Large intestine (tissue), 3 donors: ENCODE data around the gene ATP5F1D. TPM values are rescaled to one million over a fixed set of nuclear protein-coding genes. Genes with fewer than 3 reads are reported as not detected.

Experiments
- DNase-seq, 2 donors: peaks; one replicate each; pipeline versions ENCODE4 v3.0.0 to v3.0.0-alpha.2; 2013
- H3K27ac ChIP-seq: one replicate; pipeline ENCODE4 v1.5.1; 2013; ENCODE audit warnings: low read length
- H3K27me3 ChIP-seq: 2 replicates; pipeline ENCODE4 v1.6.1; 2013; ENCODE audit warnings: low read length; ENCODE audit not compliant: control insufficient read depth, insufficient read depth
- H3K36me3 ChIP-seq: 2 replicates; pipeline ENCODE4 v1.6.1; 2013; ENCODE audit warnings: low read length; ENCODE audit not compliant: control insufficient read depth, insufficient read depth
- H3K4me1 ChIP-seq: one replicate; pipeline ENCODE4 v1.6.1; 2013; ENCODE audit warnings: low read length; ENCODE audit not compliant: control insufficient read depth, insufficient read depth
- H3K4me3 ChIP-seq: one replicate; pipeline ENCODE4 v1.5.1; 2013; ENCODE audit warnings: low read length
- H3K9me3 ChIP-seq: one replicate; pipeline ENCODE4 v1.6.1; 2013; ENCODE audit warnings: mild to moderate bottlenecking, low read depth, low read length, moderate library complexity; ENCODE audit not compliant: control insufficient read depth
- WGBS: methylation state at CpG from one replicate; pipeline ENCODE4 v1.1.5; 2013; ENCODE audit warnings: low lambda C conversion rate; ENCODE audit not compliant: insufficient coverage; 5-methylcytosine and 5-hydroxymethylcytosine counted together
- polyA plus RNA-seq: library from polyadenylated mRNA; unstranded; fragments of 120-200 nt; gene quantifications from one replicate; pipeline ENCODE4 v1.2.1, GENCODE V29; 2013

The ATP5F1D gene
- polyA plus RNA-seq, 1 donor: 136 TPM

- no CpG with 5 or more reads among the region's 33 CpGs for WGBS
- no peak overlapping the region for H3K27ac ChIP-seq
- H3K27me3 ChIP-seq: no peaks in the 10 kb centered on the region
- H3K9me3 ChIP-seq: no peaks in the 10 kb centered on the region
- peaks cover 70% of the 10 kb centered on the region for H3K36me3 ChIP-seq
- H3K4me3 ChIP-seq: no peak overlapping the region
- no peak for DNase-seq
- H3K4me1 ChIP-seq: peaks cover 21% of the 10 kb centered on the region
Observed at GRCh38 chr19:1220477-1220930, 21.0 kb upstream of the ATP5F1D start.

- Histone ChIP-seq H3K9me3 (no peaks in the 10 kb centered on the region), H3K27me3 (no peaks in the 10 kb centered on the region), H3K27ac (no peak overlapping the region), H3K36me3 (peaks cover 77% of the 10 kb centered on the region), H3K4me1 (peaks cover 18% of the 10 kb centered on the region), H3K4me3 (no peak overlapping the region)
- DNase-seq: no peak
- WGBS: no CpG with 5 or more reads among the region's 38 CpGs
Observed at GRCh38 chr19:1220976-1221903, 20.3 kb upstream of the ATP5F1D start.

- no peak for DNase-seq
- peaks cover 77% of the 10 kb centered on the region for H3K36me3 ChIP-seq
- H3K9me3 ChIP-seq: no peaks in the 10 kb centered on the region
- H3K27ac ChIP-seq: no peak overlapping the region
- no CpG with 5 or more reads among the region's 22 CpGs for WGBS
- no peaks in the 10 kb centered on the region for H3K27me3 ChIP-seq
- H3K4me1 ChIP-seq: peaks cover 12% of the 10 kb centered on the region
- no peak overlapping the region for H3K4me3 ChIP-seq
Observed at GRCh38 chr19:1221904-1222255, 19.7 kb upstream of the ATP5F1D start.

- Histone ChIP-seq H3K4me1 (peaks cover 6% of the 10 kb centered on the region), H3K9me3 (no peaks in the 10 kb centered on the region), H3K4me3 (no peak overlapping the region), H3K27ac (no peak overlapping the region), H3K27me3 (no peaks in the 10 kb centered on the region), H3K36me3 (peaks cover 81% of the 10 kb centered on the region)
- WGBS: no CpG with 5 or more reads among the region's 14 CpGs
- DNase-seq: no peak
Observed at GRCh38 chr19:1222394-1222793, 19.2 kb upstream of the ATP5F1D start.

GRCh38 chr19:1223018-1223855, 18.3 kb upstream of the ATP5F1D start:
- Histone ChIP-seq H3K27me3 (no peaks in the 10 kb centered on the region), H3K4me3 (no peak overlapping the region), H3K36me3 (peaks cover 82% of the 10 kb centered on the region), H3K9me3 (no peaks in the 10 kb centered on the region), H3K27ac (no peak overlapping the region), H3K4me1 (peaks cover under 1% of the 10 kb centered on the region)
- WGBS: no CpG with 5 or more reads among the region's 48 CpGs
- DNase-seq: no peak

GRCh38 chr19:1224047-1224825, 17.3 kb upstream of the ATP5F1D start:
- H3K36me3 ChIP-seq: peaks cover 73% of the 10 kb centered on the region
- no peaks in the 10 kb centered on the region for H3K4me1 ChIP-seq
- no peak overlapping the region for H3K4me3 ChIP-seq
- no peak overlapping the region for H3K27ac ChIP-seq
- no peak for DNase-seq
- no CpG with 5 or more reads among the region's 16 CpGs for WGBS
- no peaks in the 10 kb centered on the region for H3K27me3 ChIP-seq
- no peaks in the 10 kb centered on the region for H3K9me3 ChIP-seq

GRCh38 chr19:1224847-1225246, 16.7 kb upstream of the ATP5F1D start:
- Histone ChIP-seq H3K4me1 (no peaks in the 10 kb centered on the region), H3K27ac (no peak overlapping the region), H3K4me3 (no peak overlapping the region), H3K27me3 (no peaks in the 10 kb centered on the region), H3K9me3 (no peaks in the 10 kb centered on the region), H3K36me3 (peaks cover 71% of the 10 kb centered on the region)
- no CpG with 5 or more reads among the region's 16 CpGs for WGBS
- no peak for DNase-seq

- WGBS: no CpG with 5 or more reads among the region's 29 CpGs
- no peak for DNase-seq
- Histone ChIP-seq H3K4me3 (no peak overlapping the region), H3K9me3 (no peaks in the 10 kb centered on the region), H3K27me3 (no peaks in the 10 kb centered on the region), H3K36me3 (peaks cover 63% of the 10 kb centered on the region), H3K27ac (no peak overlapping the region), H3K4me1 (peaks cover 4% of the 10 kb centered on the region)
Observed at GRCh38 chr19:1225440-1226226, 15.9 kb upstream of the ATP5F1D start.

GRCh38 chr19:1226227-1226518, 15.4 kb upstream of the ATP5F1D start:
- peaks cover 9% of the 10 kb centered on the region for H3K4me1 ChIP-seq
- peaks cover 57% of the 10 kb centered on the region for H3K36me3 ChIP-seq
- no peaks in the 10 kb centered on the region for H3K9me3 ChIP-seq
- no peak for DNase-seq
- no peaks in the 10 kb centered on the region for H3K27me3 ChIP-seq
- H3K4me3 ChIP-seq: no peak overlapping the region
- WGBS: no CpG with 5 or more reads among the region's 11 CpGs
- H3K27ac ChIP-seq: no peak overlapping the region
